HG02678 (cell line): Measurements from ENCODE around the gene SEPTIN14.
"Not testable (repeated sequence)": the region's sequence is repeated elsewhere in the genome, so short reads cannot be mapped to it uniquely, and the experiment has no call there.

Source experiments
- ATAC-seq: cut with Tn5 transposase; IDR thresholded peaks from one replicate; pipeline ENCODE4 v1.9.1; 2021; ENCODE audit warnings: mild to moderate bottlenecking, moderate library complexity; ENCODE audit not compliant: unreplicated experiment

SEPTIN14 gene

DNA sequence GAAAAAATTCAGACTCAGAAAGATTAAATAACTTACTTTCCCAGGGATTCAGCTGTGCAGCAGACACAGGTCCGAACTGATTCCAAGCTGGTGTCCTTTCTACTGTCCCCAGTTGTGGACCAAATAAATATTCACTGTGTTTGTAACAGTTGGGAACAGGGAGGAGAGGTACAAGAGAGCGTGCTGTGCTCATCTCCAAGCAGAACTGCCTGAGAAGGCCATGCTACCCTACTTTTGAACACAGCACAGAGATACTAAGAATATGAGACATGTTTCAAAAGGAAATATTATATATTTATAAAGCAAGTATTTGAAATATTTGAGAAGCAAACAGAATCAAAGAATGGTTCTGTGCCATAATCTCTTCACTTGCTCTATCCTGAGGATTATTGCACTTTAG is at the start of gene SEPTIN14:
SEPTIN14 (minus strand) TSS at position 101 of the 400 bp plus-strand sequence. CDS start 756 bp downstream, outside the sequence.
- ATAC-seq = not testable (repeated sequence)

- ATAC-seq = peak; percentile 92
Measured at GRCh38 chr7:55903985-55904759, 41.6 kb upstream of the SEPTIN14 start.

DNA sequence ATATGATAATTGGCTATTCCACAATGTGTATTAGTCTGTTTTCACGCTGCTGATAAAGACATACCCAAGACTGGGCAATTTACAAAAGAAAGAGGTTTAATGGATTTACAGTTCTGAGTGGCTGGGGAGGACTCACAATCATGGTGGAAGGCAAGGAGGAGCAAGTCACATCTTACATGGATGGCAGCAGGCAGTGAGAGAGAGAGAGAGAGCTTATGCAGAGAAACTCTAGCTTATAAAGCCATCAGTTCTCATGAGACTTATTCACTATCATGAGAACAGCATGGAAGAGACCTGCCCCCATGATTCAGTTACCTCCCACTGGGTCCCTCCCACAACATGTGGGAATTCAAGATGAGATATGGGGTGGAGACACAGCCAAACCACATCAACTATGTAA is 38.5 kb upstream of the SEPTIN14 start:
- not testable (repeated sequence) for ATAC-seq

- no peak for ATAC-seq
Measured at GRCh38 chr7:55898287-55898686, 35.7 kb upstream of the SEPTIN14 start.

- no peak for ATAC-seq
Measured at GRCh38 chr7:55895021-55895420, 32.5 kb upstream of the SEPTIN14 start.

DNA sequence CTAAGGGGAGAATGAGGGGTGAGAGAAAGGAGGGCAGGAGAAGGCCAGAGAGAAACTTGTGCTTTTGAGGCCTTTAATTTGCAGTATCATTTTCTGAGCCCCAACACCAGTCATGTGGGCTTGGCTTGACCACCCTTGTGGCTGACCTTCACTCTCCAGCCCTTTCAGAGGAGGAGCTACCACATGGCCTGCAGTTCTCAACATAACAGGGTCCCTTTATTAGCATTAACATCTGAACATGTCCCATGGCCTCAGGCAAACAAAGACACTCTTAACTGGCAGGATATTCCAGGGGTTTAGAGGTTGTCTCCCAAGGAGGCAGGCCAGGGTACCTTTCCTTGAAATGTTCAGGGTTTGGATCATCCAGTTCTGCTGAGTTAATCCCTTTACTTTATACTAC is 31.4 kb upstream of the SEPTIN14 start:
- no peak for ATAC-seq

- not testable (repeated sequence) for ATAC-seq
Measured at GRCh38 chr7:55888378-55888777, 25.8 kb upstream of the SEPTIN14 start.

GRCh38 chr7:55887821-55888247 is 25.3 kb upstream of the SEPTIN14 start:
- ATAC-seq = no peak

DNA sequence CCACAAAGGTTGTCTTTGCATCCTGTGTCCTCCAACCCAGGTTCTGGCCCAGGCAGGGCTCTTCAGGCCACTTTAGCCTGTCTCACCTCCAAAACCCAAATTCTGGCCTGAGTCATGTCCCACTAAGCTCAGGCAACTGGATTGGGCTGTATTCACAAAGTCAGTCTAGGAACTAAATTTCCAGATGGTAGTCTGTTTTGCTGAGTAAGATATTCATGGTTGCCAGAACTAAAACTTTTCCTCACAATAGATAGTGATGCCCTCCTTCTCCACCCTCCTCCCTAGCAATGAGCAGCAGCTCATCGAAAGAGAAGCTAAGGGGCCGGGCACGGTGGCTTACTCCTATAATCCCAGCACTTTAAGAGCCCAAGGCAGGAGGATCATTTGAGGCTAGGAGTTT is 21.8 kb upstream of the SEPTIN14 start:
- ATAC-seq = no peak

DNA sequence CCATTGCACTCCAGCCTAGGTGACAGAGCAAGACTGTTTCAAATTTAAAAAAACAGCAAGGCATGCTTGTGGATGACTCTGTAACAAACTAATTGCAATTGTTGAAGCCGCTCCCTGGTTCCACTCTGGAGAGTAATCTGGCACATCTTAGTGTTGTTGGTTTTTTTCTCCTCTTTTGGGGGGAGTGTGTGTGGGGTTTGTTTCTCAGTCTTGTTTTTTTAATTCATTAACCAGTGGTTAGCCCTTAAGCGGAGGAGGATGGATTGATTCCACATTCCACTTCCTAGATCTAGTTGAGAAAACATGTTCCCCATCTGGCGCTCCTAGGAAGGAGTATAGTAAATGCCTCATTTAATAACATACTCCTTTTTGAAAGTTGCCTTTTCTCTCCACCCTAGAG is 16.1 kb upstream of the SEPTIN14 start:
- ATAC-seq = no peak

DNA sequence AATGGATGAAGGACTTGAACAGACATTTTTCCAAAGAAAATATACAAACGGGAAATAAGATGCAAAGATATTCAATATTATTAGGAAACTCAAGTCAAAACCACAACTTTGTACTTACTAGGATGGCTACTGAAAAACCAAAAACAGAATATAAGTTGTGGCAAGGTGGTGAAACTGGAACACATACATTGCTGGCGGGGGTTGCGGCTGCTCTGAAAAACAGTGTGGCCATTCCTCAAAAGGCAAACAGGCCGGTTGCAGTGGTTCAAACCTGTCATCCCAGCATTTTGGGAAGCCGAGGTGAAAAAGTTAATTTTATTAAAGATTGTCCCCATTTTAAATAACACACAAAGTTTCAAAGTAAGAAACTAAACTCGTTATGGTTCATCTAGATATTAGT is 14.8 kb upstream of the SEPTIN14 start:
- no peak for ATAC-seq

GRCh38 chr7:55873765-55874164 is 11.2 kb upstream of the SEPTIN14 start:
- no peak for ATAC-seq

DNA sequence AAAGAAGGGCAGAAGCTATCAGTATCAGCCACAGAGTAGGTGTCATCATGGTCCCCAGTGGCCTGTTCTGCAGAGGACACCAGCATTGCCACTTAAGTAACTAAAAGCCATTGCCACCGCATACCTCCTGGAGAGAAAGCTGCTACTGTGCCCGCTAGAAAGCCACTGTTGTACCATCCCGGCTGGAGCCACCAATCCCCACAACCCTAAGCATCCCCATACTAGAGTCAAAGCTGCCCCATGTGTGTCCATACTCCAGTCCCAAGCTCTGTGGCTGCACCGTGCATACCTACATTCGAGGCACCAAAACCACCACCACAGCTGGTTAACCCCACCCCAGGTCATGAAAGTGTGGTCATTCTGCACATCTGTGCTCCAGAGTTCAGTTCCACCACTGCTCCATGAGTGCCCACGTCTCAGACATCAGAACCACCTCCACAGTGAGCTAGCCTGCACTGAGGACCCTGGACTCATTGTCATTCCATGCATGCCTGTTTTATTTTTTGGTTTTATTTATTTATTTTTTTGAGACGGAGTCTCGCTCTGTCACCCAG is 9.5 kb upstream of the SEPTIN14 start:
- no peak for ATAC-seq

GRCh38 chr7:55868989-55869388 is 6.4 kb upstream of the SEPTIN14 start:
- not testable (repeated sequence) for ATAC-seq

GRCh38 chr7:55845164-55845563 is 17.4 kb downstream of the SEPTIN14 start:
- not testable (repeated sequence) for ATAC-seq

GRCh38 chr7:55838595-55838994 is 24.0 kb downstream of the SEPTIN14 start:
- ATAC-seq = no peak

DNA sequence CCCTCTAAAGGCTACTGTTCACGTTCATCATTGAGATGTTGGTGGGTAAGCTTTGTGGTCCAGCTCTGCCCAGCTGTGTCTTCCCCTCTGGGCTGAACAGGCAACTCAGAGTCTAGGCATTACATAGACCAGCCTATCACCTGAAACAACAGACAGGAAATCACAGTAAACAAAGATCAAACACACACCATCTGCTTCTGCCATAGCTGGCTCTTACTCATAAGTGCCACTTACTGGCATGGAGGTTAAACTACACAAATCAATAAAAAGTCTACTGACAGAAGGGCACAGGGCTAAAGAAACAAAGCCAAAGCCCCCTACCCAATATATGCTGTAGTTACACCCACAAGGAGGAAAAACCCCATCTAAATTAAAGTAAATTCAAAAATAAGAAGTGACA is 35.0 kb downstream of the SEPTIN14 start:
- ATAC-seq = no peak

DNA sequence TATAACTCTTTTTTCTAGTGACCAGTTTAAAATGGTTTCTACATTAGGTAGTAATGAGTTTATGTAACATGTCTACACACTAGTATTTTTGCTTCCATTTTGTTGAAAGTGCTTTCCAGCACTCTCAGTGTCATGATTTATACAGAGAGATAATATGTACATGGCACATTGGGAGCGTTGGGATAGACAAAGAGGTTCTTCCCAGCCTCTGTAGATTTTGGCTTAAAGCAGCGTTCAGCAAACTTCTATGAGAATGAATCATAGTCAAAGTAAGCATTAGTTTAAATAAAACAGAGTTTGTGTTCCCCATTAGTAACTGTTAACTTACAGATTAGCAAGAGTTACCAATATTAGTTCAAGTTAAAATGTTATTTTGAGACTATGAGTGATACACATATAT is 43.9 kb downstream of the SEPTIN14 start:
- ATAC-seq = no peak

- ATAC-seq = not testable (repeated sequence)
Measured at GRCh38 chr7:55797260-55797659, 65.3 kb downstream of the SEPTIN14 start.

DNA sequence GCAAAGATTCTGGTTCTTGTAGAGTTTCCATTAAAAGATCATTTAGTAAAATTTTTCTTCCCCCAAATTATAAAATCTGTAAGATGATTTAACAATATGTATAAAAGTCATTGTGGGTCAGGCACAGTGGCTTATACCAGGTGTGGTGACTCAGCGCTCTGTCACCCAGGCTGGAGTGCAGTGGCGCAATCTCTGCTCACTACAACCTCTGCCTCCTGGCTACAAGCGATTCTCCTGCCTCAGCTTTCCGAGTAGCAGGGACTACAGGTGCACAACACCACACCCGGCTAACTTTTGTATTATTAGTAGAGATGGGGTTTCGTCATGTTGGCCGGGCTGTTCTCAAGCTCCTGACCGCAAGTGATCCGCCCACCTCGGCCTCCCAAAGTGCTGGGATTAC is 68.0 kb downstream of the SEPTIN14 start:
- ATAC-seq = no peak

GRCh38 chr7:55792048-55792447 is 70.5 kb downstream of the SEPTIN14 start:
- no peak for ATAC-seq

DNA sequence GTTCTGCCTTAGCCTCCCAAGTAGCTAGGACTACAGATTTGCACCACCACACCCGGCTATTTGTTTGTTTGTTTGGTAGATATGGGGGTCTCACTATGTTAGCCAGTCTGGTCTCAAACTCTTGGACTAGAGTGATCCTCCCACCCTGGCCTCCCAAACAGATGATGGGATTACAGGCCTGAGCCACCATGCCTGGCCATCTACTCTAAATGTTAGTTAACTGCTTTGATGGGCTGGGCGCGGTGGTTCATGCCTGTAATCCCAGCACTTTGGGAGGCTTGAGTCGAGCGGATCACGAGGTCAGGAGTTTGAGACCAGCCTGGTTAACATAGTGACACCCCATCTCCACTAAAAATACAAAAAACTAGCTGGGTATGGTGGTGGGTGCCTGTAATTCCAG is 74.8 kb downstream of the SEPTIN14 start:
- ATAC-seq = no peak

GRCh38 chr7:55786901-55787300 is 75.7 kb downstream of the SEPTIN14 start:
- no peak for ATAC-seq
